Measurements from ENCODE around the gene CDKN2C. TPM values are rescaled to one million over a fixed set of nuclear protein-coding genes. Genes with fewer than 3 reads are reported as not detected.

The CDKN2C gene
- total RNA-seq, 1 experiment from 2014 or later: 3.5 TPM

DNA sequence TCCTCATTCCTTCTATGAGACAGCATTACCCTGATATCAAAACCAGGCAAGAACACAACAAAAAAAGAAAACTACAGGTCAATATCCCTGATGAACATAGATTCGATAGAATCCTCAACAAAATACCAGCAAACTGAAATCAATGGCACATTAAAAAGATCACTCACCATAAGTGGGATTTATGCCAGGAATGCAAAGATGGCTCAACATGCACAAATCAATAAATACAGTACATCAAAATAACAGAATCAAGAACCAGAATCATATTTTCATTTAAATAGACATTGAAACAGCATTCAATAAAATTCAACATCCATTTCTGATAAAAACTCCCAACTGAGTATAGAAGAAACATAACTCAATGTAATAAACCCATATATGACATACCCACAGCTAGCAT is 46.5 kb upstream of the CDKN2C start:
- BruUV-seq (replicated peaks): no TSS peak
- H3K4me3 ChIP-seq (ENCODE audit: low read depth, low read length): no peak overlapping the region
- no peak for DNase-seq
- H3K9me3 Mint-ChIP-seq (ENCODE audit: unreplicated experiment): peaks cover 12% of the 10 kb centered on the region
- POLR2A ChIA-PET: no interaction called here
- H3K4me1 Mint-ChIP-seq (ENCODE audit: low read depth, unreplicated experiment): no peaks in the 10 kb centered on the region
- CTCF ChIA-PET: no interaction called here
- no peak overlapping the region for H3K27ac Mint-ChIP-seq (ENCODE audit: unreplicated experiment)
- no peak overlapping the region for H3K4me3 Mint-ChIP-seq (ENCODE audit: unreplicated experiment)
- intact Hi-C loops (cut with micrococcal nuclease; ENCODE audit: unreplicated experiment): no loop called here
- no peaks in the 10 kb centered on the region for H3K27me3 ChIP-seq (replicated peaks; ENCODE audit: control insufficient read depth, insufficient read depth, low read length)
- H3K36me3 ChIP-seq (ENCODE audit: control insufficient read depth, insufficient read depth, low read length): no peaks in the 10 kb centered on the region
- H3K9me3 ChIP-seq: peaks cover 7% of the 10 kb centered on the region; the same call in 1 of the 2 replicates
- H3K4me1 ChIP-seq: no peaks in the 10 kb centered on the region
- TF ChIP-seq, protein P1, sequence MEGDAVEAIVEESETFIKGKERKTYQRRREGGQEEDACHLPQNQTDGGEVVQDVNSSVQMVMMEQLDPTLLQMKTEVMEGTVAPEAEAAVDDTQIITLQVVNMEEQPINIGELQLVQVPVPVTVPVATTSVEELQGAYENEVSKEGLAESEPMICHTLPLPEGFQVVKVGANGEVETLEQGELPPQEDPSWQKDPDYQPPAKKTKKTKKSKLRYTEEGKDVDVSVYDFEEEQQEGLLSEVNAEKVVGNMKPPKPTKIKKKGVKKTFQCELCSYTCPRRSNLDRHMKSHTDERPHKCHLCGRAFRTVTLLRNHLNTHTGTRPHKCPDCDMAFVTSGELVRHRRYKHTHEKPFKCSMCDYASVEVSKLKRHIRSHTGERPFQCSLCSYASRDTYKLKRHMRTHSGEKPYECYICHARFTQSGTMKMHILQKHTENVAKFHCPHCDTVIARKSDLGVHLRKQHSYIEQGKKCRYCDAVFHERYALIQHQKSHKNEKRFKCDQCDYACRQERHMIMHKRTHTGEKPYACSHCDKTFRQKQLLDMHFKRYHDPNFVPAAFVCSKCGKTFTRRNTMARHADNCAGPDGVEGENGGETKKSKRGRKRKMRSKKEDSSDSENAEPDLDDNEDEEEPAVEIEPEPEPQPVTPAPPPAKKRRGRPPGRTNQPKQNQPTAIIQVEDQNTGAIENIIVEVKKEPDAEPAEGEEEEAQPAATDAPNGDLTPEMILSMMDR (IDR thresholded peaks at IDR 0.05; ENCODE audit: insufficient read depth in 1 of 2, low read depth in 1 of 2, low read length in 1 of 2, severe bottlenecking in 1 of 2, unreplicated experiment in 1 of 2): no peak
- peaks cover 8% of the 10 kb centered on the region for H3K36me3 Mint-ChIP-seq (ENCODE audit: insufficient read depth, unreplicated experiment)
- no peaks in the 10 kb centered on the region for H3K27me3 Mint-ChIP-seq (ENCODE audit: insufficient read depth, unreplicated experiment)

DNA sequence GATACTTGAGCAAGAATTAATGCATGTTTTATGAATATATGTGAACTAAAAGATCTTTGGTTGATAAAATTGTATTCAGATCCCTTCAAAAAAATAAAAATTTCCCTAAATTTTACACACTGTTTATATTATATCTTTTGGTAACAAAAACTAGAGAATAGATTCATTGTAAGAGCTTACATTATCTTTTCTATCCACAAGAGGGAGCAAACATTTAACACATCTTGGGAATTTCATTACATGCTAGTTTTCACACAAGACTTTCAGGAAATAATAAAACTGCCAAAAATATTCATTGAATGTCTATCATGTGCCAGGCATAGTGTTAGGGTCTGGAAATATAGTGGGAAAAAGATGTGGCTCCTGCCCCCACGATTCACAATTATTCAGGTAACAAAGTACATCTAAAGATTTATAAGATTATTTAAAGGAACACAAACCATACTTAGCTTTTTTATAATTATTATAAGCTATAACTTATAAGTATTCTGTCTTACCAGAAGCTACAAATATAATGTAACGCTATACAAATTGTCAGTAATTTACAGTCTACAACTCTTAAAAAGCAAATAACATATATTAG is 40.6 kb upstream of the CDKN2C start:
- Histone ChIP-seq H3K4me1 (no peaks in the 10 kb centered on the region), H3K9me3 (no peaks in the 10 kb centered on the region), H3K27me3 (replicated peaks; ENCODE audit: control insufficient read depth, insufficient read depth, low read length) (no peaks in the 10 kb centered on the region), H3K4me3 (ENCODE audit: low read depth, low read length) (no peak overlapping the region), H3K36me3 (ENCODE audit: control insufficient read depth, insufficient read depth, low read length) (no peaks in the 10 kb centered on the region)
- intact Hi-C loops (cut with micrococcal nuclease; ENCODE audit: unreplicated experiment): loop anchor here (2.0 to 5.0 kb wide), 3 partner anchors 38 to 261 kb away; no protein-coding TSS in a partner anchor
- ChIA-PET POLR2A (no interaction called here), CTCF (interaction anchor here (0.7 to 1.8 kb wide), 5 partner anchors 15 to 260 kb away, joined by 3 to 9 read pairs (median 4); no protein-coding TSS in a partner anchor)
- BruUV-seq (replicated peaks): no TSS peak
- Mint-ChIP-seq H3K27ac (ENCODE audit: unreplicated experiment) (no peak overlapping the region), H3K36me3 (ENCODE audit: insufficient read depth, unreplicated experiment) (peaks cover 7% of the 10 kb centered on the region), H3K27me3 (ENCODE audit: insufficient read depth, unreplicated experiment) (no peaks in the 10 kb centered on the region), H3K9me3 (ENCODE audit: unreplicated experiment) (peaks cover 2% of the 10 kb centered on the region), H3K4me3 (ENCODE audit: unreplicated experiment) (no peak overlapping the region), H3K4me1 (ENCODE audit: low read depth, unreplicated experiment) (no peaks in the 10 kb centered on the region)
- DNase-seq: no peak
- TF ChIP-seq, protein P1 (IDR thresholded peaks at IDR 0.05; ENCODE audit: insufficient read depth in 1 of 2, low read depth in 1 of 2, low read length in 1 of 2, severe bottlenecking in 1 of 2, unreplicated experiment in 1 of 2): peak; percentile 32 to 38

DNA sequence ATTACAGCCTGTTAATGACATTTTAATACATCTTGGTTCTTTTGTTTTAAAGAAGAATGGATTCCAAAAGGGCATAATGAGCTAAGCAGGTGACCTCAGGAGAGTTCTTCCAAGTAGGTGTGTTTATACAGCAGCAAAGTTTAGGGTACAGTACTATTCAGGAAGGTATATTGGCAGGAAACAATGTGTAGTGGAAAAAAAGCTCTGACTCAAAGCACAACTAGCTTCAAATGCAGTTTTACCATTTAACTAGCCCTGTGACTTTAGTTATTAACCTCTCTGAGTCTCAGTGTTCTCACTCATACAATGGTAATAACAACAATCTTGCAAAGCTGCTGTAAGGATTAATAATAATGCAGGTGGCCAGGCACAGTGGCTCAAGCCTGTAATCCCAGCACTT is 39.9 kb upstream of the CDKN2C start:
- intact Hi-C loops (cut with micrococcal nuclease; ENCODE audit: unreplicated experiment): no loop called here
- TF ChIP-seq, protein P1 (IDR thresholded peaks at IDR 0.05; ENCODE audit: insufficient read depth in 1 of 2, low read depth in 1 of 2, low read length in 1 of 2, severe bottlenecking in 1 of 2, unreplicated experiment in 1 of 2): no peak
- BruUV-seq (replicated peaks): no TSS peak
- Mint-ChIP-seq H3K4me1 (ENCODE audit: low read depth, unreplicated experiment) (no peaks in the 10 kb centered on the region), H3K27ac (ENCODE audit: unreplicated experiment) (no peak overlapping the region), H3K4me3 (ENCODE audit: unreplicated experiment) (no peak overlapping the region), H3K9me3 (ENCODE audit: unreplicated experiment) (no peaks in the 10 kb centered on the region), H3K27me3 (ENCODE audit: insufficient read depth, unreplicated experiment) (no peaks in the 10 kb centered on the region), H3K36me3 (ENCODE audit: insufficient read depth, unreplicated experiment) (peaks cover 4% of the 10 kb centered on the region)
- no peak overlapping the region for H3K4me3 ChIP-seq (ENCODE audit: low read depth, low read length)
- no peak for DNase-seq
- no peaks in the 10 kb centered on the region for H3K9me3 ChIP-seq
- ChIA-PET CTCF (interaction anchor here (0.6 to 1.8 kb wide), 5 partner anchors 16 to 259 kb away, joined by 3 to 9 read pairs (median 3); no protein-coding TSS in a partner anchor), POLR2A (no interaction called here)
- no peaks in the 10 kb centered on the region for H3K4me1 ChIP-seq
- no peaks in the 10 kb centered on the region for H3K36me3 ChIP-seq (ENCODE audit: control insufficient read depth, insufficient read depth, low read length)
- no peaks in the 10 kb centered on the region for H3K27me3 ChIP-seq (replicated peaks; ENCODE audit: control insufficient read depth, insufficient read depth, low read length)
